ENCODE data around the gene CYB561. TPM values are rescaled to one million over a fixed set of nuclear protein-coding genes. Genes with fewer than 3 reads are reported as not detected.

The CYB561 gene
- total RNA-seq, 1 experiment from 2014 or later: 40.1 TPM

GRCh38 chr17:63480826-63481487 lies 34.9 kb upstream of the CYB561 start:
- Histone ChIP-seq H3K27ac (ENCODE audit: low read length) (no peak overlapping the region), H3K36me3 (ENCODE audit: control insufficient read depth, insufficient read depth, low read length) (no peaks in the 10 kb centered on the region), H3K4me3 (ENCODE audit: low read depth in 2 of 2, low read length in 2 of 2) (no peak overlapping the region), H3K4me1 (ENCODE audit: control insufficient read depth, insufficient read depth, low read length) (peaks cover 7% of the 10 kb centered on the region; the same call in 1 of the 2 replicates), H3K27me3 (ENCODE audit: control insufficient read depth, insufficient read depth, low read length) (no peaks in the 10 kb centered on the region), H3K9me3 (ENCODE audit: control insufficient read depth, insufficient read depth, low read depth, low read length) (no peaks in the 10 kb centered on the region)
- CTCF ChIA-PET: interaction anchor here (0.6 kb wide), 1 partner anchor 102 kb away, joined by 3 read pairs; no protein-coding TSS in a partner anchor
- intact Hi-C loops (cut with micrococcal nuclease; ENCODE audit: unreplicated experiment) (no loop called here), in situ Hi-C loops (cut with HindIII; ENCODE audit: low pct_unique_long_range_greater_than_20kb, low sequenced_read_pairs) (no loop called here)
- no peak for ATAC-seq
- POLR2A ChIA-PET: no interaction called here
- no TSS peak for BruUV-seq (replicated peaks)
- no peak for DNase-seq (ENCODE audit: low read depth, low spot score)
- TF ChIP-seq TCF7L2 (IDR thresholded peaks at IDR 0.05; ENCODE audit: low read depth, low read length) (no peak), REST (IDR thresholded peaks at IDR 0.05; ENCODE audit: insufficient read depth in 1 of 2, low read depth in 2 of 2, low read length in 1 of 2) (no peak), POLR2AphosphoS5 (IDR thresholded peaks at IDR 0.05; ENCODE audit: low read depth, low read length) (no peak), CTCF (IDR thresholded peaks at IDR 0.05) (no peak), SIN3A (IDR thresholded peaks at IDR 0.05; ENCODE audit: borderline replicate concordance, insufficient read depth, low read depth, low read length) (no peak)

- peaks cover 7% of the 10 kb centered on the region; the same call in 1 of the 2 replicates for H3K4me1 ChIP-seq (ENCODE audit: control insufficient read depth, insufficient read depth, low read length)
- CTCF ChIA-PET: interaction anchor here (0.6 to 2.6 kb wide), 3 partner anchors 45 to 103 kb away, joined by 3 to 24 read pairs (median 6); no protein-coding TSS in a partner anchor
- POLR2A ChIA-PET: no interaction called here
- no TSS peak for BruUV-seq (replicated peaks)
- no peak for ATAC-seq
- no peak overlapping the region for H3K27ac ChIP-seq (ENCODE audit: low read length)
- in situ Hi-C loops (cut with HindIII; ENCODE audit: low pct_unique_long_range_greater_than_20kb, low sequenced_read_pairs): no loop called here
- TF ChIP-seq TCF7L2 (IDR thresholded peaks at IDR 0.05; ENCODE audit: low read depth, low read length) (no peak), SIN3A (IDR thresholded peaks at IDR 0.05; ENCODE audit: borderline replicate concordance, insufficient read depth, low read depth, low read length) (no peak), CTCF (IDR thresholded peaks at IDR 0.05) (no peak), POLR2AphosphoS5 (IDR thresholded peaks at IDR 0.05; ENCODE audit: low read depth, low read length) (no peak), REST (IDR thresholded peaks at IDR 0.05; ENCODE audit: insufficient read depth in 1 of 2, low read depth in 2 of 2, low read length in 1 of 2) (no peak)
- no peak for DNase-seq (ENCODE audit: low read depth, low spot score)
- H3K4me3 ChIP-seq (ENCODE audit: low read depth in 2 of 2, low read length in 2 of 2): no peak overlapping the region
- intact Hi-C loops (cut with micrococcal nuclease; ENCODE audit: unreplicated experiment): no loop called here
- H3K36me3 ChIP-seq (ENCODE audit: control insufficient read depth, insufficient read depth, low read length): no peaks in the 10 kb centered on the region
- H3K9me3 ChIP-seq (ENCODE audit: control insufficient read depth, insufficient read depth, low read depth, low read length): no peaks in the 10 kb centered on the region
- H3K27me3 ChIP-seq (ENCODE audit: control insufficient read depth, insufficient read depth, low read length): no peaks in the 10 kb centered on the region
Measured at GRCh38 chr17:63480192-63480784, 34.2 kb upstream of the CYB561 start.

Measured in Panc1 (cell line).